ENCODE measurements around the gene LSAMP.

GRCh38 chr3:116127464-116127863 lies 317.8 kb downstream of the LSAMP start:
- TF ChIP-seq, protein P1, sequence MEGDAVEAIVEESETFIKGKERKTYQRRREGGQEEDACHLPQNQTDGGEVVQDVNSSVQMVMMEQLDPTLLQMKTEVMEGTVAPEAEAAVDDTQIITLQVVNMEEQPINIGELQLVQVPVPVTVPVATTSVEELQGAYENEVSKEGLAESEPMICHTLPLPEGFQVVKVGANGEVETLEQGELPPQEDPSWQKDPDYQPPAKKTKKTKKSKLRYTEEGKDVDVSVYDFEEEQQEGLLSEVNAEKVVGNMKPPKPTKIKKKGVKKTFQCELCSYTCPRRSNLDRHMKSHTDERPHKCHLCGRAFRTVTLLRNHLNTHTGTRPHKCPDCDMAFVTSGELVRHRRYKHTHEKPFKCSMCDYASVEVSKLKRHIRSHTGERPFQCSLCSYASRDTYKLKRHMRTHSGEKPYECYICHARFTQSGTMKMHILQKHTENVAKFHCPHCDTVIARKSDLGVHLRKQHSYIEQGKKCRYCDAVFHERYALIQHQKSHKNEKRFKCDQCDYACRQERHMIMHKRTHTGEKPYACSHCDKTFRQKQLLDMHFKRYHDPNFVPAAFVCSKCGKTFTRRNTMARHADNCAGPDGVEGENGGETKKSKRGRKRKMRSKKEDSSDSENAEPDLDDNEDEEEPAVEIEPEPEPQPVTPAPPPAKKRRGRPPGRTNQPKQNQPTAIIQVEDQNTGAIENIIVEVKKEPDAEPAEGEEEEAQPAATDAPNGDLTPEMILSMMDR (IDR thresholded peaks at IDR 0.05) = no peak
- TF ChIP-seq POLR2A (IDR thresholded peaks at IDR 0.05) = no peak

Data from esophagus squamous epithelium (tissue), 4 donors.